Kidney (tissue), 14 donors: ENCODE measurements around the gene FASTK. TPM values are rescaled to one million over a fixed set of nuclear protein-coding genes. Genes with fewer than 3 reads are reported as not detected.

ENCODE experiments used
- DNase-seq, 5 donors: peaks; one replicate each; pipeline ENCODE4 v3.0.0-alpha.2; 2013 to 2020
- FAIRE-seq: peaks from 2 replicates; lab custom pipeline; 2012; peaks lifted over from hg19 to GRCh38; lab: Jason Lieb, UNC
- H3K27ac ChIP-seq, 2 donors: one replicate each; pipeline ENCODE4 v1.7.0; 2013; ENCODE audit warnings: low read depth in 2 of 2, low read length in 2 of 2, inconsistent platforms in 1 of 2
- H3K27me3 ChIP-seq: one replicate; pipeline ENCODE4 v1.7.1; 2013; ENCODE audit warnings: low read length, inconsistent platforms; ENCODE audit not compliant: control insufficient read depth, insufficient read depth
- H3K36me3 ChIP-seq, 3 donors: one replicate each; pipeline versions ENCODE4 v1.7.0 to v1.7.1; 2013; ENCODE audit warnings: low read length in 3 of 3, control low read depth in 1 of 3, inconsistent platforms in 1 of 3; ENCODE audit not compliant: insufficient read depth in 3 of 3, control insufficient read depth in 2 of 3
- H3K4me1 ChIP-seq, 3 donors: one replicate each; pipeline versions ENCODE4 v1.7.0 to v1.7.1; 2013; ENCODE audit warnings: low read length in 3 of 3, inconsistent platforms in 1 of 3, low read depth in 1 of 3; ENCODE audit not compliant: control insufficient read depth in 2 of 3, insufficient read depth in 2 of 3
- H3K4me3 ChIP-seq, 3 donors: one replicate each; pipeline versions ENCODE4 v1.7.0 to v1.8.1; 2013; ENCODE audit warnings: low read length in 3 of 3, control low read depth in 1 of 3, inconsistent platforms in 1 of 3
- H3K9ac ChIP-seq, 3 donors: one replicate each; pipeline versions ENCODE4 v1.7.0 to v1.7.1; 2013; ENCODE audit warnings: low read length in 3 of 3, control low read depth in 1 of 3, inconsistent platforms in 1 of 3
- H3K9me3 ChIP-seq, 3 donors: one replicate each; pipeline versions ENCODE4 v1.7.0 to v1.7.1; 2013; ENCODE audit warnings: low read length in 3 of 3, control low read depth in 1 of 3, inconsistent platforms in 1 of 3; ENCODE audit not compliant: control insufficient read depth in 2 of 3, insufficient read depth in 1 of 3
- CTCF ChIP-seq: IDR thresholded peaks from 3 replicates; pipeline ENCODE4 v1.5.1; 2012; ENCODE audit warnings: mild to moderate bottlenecking, moderate library complexity, borderline replicate concordance; ENCODE audit not compliant: insufficient read depth; ENCODE audit errors: extremely low read depth
- intact Hi-C: fragments of 100-400 bp; cut with DNase I; formaldehyde crosslinking; loops from one replicate; pipeline ENCODE4 v1.11.1; 2022
- polyA plus RNA-seq: library from polyadenylated mRNA; stranded (reverse); fragments of 350-450 nt; fragmentation: Illumina TruSeq; extraction: RNeasy Lipid Tissue Mini Kit (QIAGEN cat#74804); gene quantifications from one replicate; pipeline ENCODE4 v1.2.3, GENCODE V29; 2014; ENCODE audit warnings: low read depth, low replicate concordance; ENCODE audit not compliant: insufficient read depth
- total RNA-seq: library from RNA; stranded (reverse); fragmentation: NEBNext Ultra II Directional; extraction: Animal tissue kit (Norgen Biotek cat#: 25700); gene quantifications from one replicate; pipeline ENCODE4 v1.2.1, GENCODE V29; 2021
- donor health status: control.
- donor health status: control.
- donor health status: control.
- donor health status: control.
- donor health status: control.
- donor health status: DM: yes; HTN: yes; CAD: no.
- donor health status: Normal renal cell carcinoma (clear cell type).

FASTK gene
- total and polyA plus RNA-seq, 2 donors from 2014 or later = 71.2 to 116 TPM

GRCh38 chr7:151124899-151125399 lies 44.3 kb upstream of the FASTK start:
- no peaks in the 10 kb centered on the region for H3K27me3 ChIP-seq
- H3K9ac ChIP-seq = no peak overlapping the region
- H3K4me3 ChIP-seq = peak overlapping the region in 1 of 3 donors; percentile 46
- intact Hi-C loops = no loop called here
- H3K27ac ChIP-seq = no peak overlapping the region
- FAIRE-seq = no peak
- H3K9me3 ChIP-seq = no peaks in the 10 kb centered on the region
- no peak for TF ChIP-seq CTCF
- DNase-seq = peak in 1 of 5 donors; percentile 47
- H3K4me1 ChIP-seq = peaks cover 0 to 5% (median 0%) of the 10 kb centered on the region in 3 donors
- peaks cover 0 to 27% (median 18%) of the 10 kb centered on the region in 3 donors for H3K36me3 ChIP-seq

- Histone ChIP-seq H3K9me3 (no peaks in the 10 kb centered on the region), H3K4me3 (no peak overlapping the region), H3K27ac (no peak overlapping the region), H3K27me3 (no peaks in the 10 kb centered on the region), H3K9ac (no peak overlapping the region), H3K4me1 (peaks cover 0 to 5% (median 0%) of the 10 kb centered on the region in 3 donors), H3K36me3 (peaks cover 0 to 29% (median 18%) of the 10 kb centered on the region in 3 donors)
- intact Hi-C loops = no loop called here
- FAIRE-seq (no peak), DNase-seq (no peak)
- no peak for TF ChIP-seq CTCF
Observed at GRCh38 chr7:151124481-151124880, 43.9 kb upstream of the FASTK start.

- DNase-seq (peak; percentile 88 to 93 (median 92)), FAIRE-seq (no peak)
- Histone ChIP-seq H3K27me3 (no peaks in the 10 kb centered on the region), H3K4me1 (peaks cover 0 to 5% (median 0%) of the 10 kb centered on the region in 3 donors), H3K9ac (no peak overlapping the region), H3K4me3 (no peak overlapping the region), H3K9me3 (no peaks in the 10 kb centered on the region), H3K27ac (no peak overlapping the region), H3K36me3 (peaks cover 0 to 34% (median 20%) of the 10 kb centered on the region in 3 donors)
- intact Hi-C loops = no loop called here
- peak; percentile 100 for TF ChIP-seq CTCF
Observed at GRCh38 chr7:151123822-151124464, 43.3 kb upstream of the FASTK start.
